Stimulated activated naive CD8-positive, alpha-beta T cell treated with anti-CD3 and anti-CD28 coated beads, Interleukin-15, Interleukin-2, amounts not matched to agents 100 U/mL and 50 U/mL, for 24 hours (primary cell): ENCODE data around the gene ALOX12B.
A peak's percentile ranks its signal among the peaks of the same experiment; 100 is the strongest.
"Not testable (repeated sequence)": the region's sequence is repeated elsewhere in the genome, so short reads cannot be mapped to it uniquely, and the experiment has no call there.

Source experiments
- ATAC-seq: fragments of 150-1000 bp; cut with Tn5 transposase; one replicate; pipeline ENCODE4 v1.10.0; 2021
- DNase-seq: peaks from one replicate; pipeline ENCODE4 v3.0.0; 2021

Gene ALOX12B

GRCh38 chr17:8082292-8082691, 5.2 kb downstream of the ALOX12B start:
- ATAC-seq = no peak
- DNase-seq = no peak

- ATAC-seq (no peak), DNase-seq (no peak)
Measured at GRCh38 chr17:8081876-8082275, 5.6 kb downstream of the ALOX12B start.

- DNase-seq (no peak), ATAC-seq (no peak)
Measured at GRCh38 chr17:8080799-8081219, 6.7 kb downstream of the ALOX12B start.

GRCh38 chr17:8080208-8080798, 7.2 kb downstream of the ALOX12B start:
- DNase-seq = peak; percentile 3
- no peak for ATAC-seq

- peak; percentile 92 for ATAC-seq
- peak; percentile 88 for DNase-seq
Measured at GRCh38 chr17:8079291-8080207, 8.0 kb downstream of the ALOX12B start.

- not testable (repeated sequence) for DNase-seq, ATAC-seq
Measured at GRCh38 chr17:8077939-8078338, 9.6 kb downstream of the ALOX12B start.

- no peak for ATAC-seq
- no peak for DNase-seq
Measured at GRCh38 chr17:8076502-8077266, 10.8 kb downstream of the ALOX12B start.

GRCh38 chr17:8075574-8076342, 11.8 kb downstream of the ALOX12B start:
- DNase-seq = no peak
- ATAC-seq = no peak

- DNase-seq (peak; percentile 3), ATAC-seq (no peak)
Measured at GRCh38 chr17:8075081-8075480, 12.4 kb downstream of the ALOX12B start.

- DNase-seq = no peak
- no peak for ATAC-seq
Measured at GRCh38 chr17:8074554-8074953, 13.0 kb downstream of the ALOX12B start.

- peak; percentile 91 for ATAC-seq
Measured at GRCh38 chr17:8073627-8074484, 13.7 kb downstream of the ALOX12B start.

GRCh38 chr17:8072729-8073461, 14.6 kb downstream of the ALOX12B start:
- DNase-seq (peak; percentile 35), ATAC-seq (no peak)

More at GRCh38 chr17:8073627-8074484, 13.7 kb downstream of the ALOX12B start:
- DNase-seq = peak; percentile 93

GRCh38 chr17:8072341-8072728, 15.2 kb downstream of the ALOX12B start:
- ATAC-seq (no peak), DNase-seq (peak; percentile 21)

- no peak for ATAC-seq
- no peak for DNase-seq
Measured at GRCh38 chr17:8071496-8071895, 16.0 kb downstream of the ALOX12B start.

GRCh38 chr17:8069587-8069860, 18.0 kb downstream of the ALOX12B start:
- no peak for ATAC-seq

GRCh38 chr17:8068736-8069586, 18.6 kb downstream of the ALOX12B start:
- ATAC-seq = no peak
- no peak for DNase-seq

More at GRCh38 chr17:8069587-8069860, 18.0 kb downstream of the ALOX12B start:
- DNase-seq = no peak

- no peak for DNase-seq
- ATAC-seq = no peak
Measured at GRCh38 chr17:8067806-8068205, 19.7 kb downstream of the ALOX12B start.

- DNase-seq (no peak), ATAC-seq (no peak)
Measured at GRCh38 chr17:8066841-8067775, 20.4 kb downstream of the ALOX12B start.
